Neutrophil (primary cell): ENCODE data around the gene FLYWCH2.

Source experiments
- H3K27ac ChIP-seq: fragments of 200-600 bp; sonication (generic); 2 replicates; pipeline ENCODE4 v1.5.1; 2016; ENCODE audit warnings: mild to moderate bottlenecking, moderate library complexity
- H3K27me3 ChIP-seq: fragments of 200-600 bp; sonication (generic); 2 replicates; pipeline ENCODE4 v1.6.0; 2016; ENCODE audit warnings: mild to moderate bottlenecking
- H3K36me3 ChIP-seq: fragments of 200-600 bp; sonication (generic); 2 replicates; pipeline ENCODE4 v1.5.1; 2017
- H3K4me1 ChIP-seq, 2 experiments: fragments of 200-600 bp in 1 of 2; sonication (generic) in 1 of 2; 1 replicate in 1 of 2; 2 replicates in 1 of 2; pipeline versions ENCODE4 v1.5.1 to v1.6.1; 2013 to 2016; ENCODE audit warnings: low read depth in 1 of 2, low read length in 1 of 2, mild to moderate bottlenecking in 1 of 2, moderate library complexity in 1 of 2; ENCODE audit not compliant: control insufficient read depth in 1 of 2, insufficient read depth in 1 of 2
- H3K4me3 ChIP-seq, 2 experiments: fragments of 200-600 bp in 1 of 2; sonication (generic) in 1 of 2; 1 replicate in 1 of 2; 2 replicates in 1 of 2; pipeline ENCODE4 v1.5.1; 2013 to 2016; ENCODE audit warnings: low read depth in 1 of 2, low read length in 1 of 2, mild to moderate bottlenecking in 1 of 2, moderate library complexity in 1 of 2
- H3K9me3 ChIP-seq: fragments of 200-600 bp; sonication (generic); 2 replicates; pipeline ENCODE4 v1.5.1; 2016
- TF ChIP-seq, protein P1 (sequence below): fragments of 200-600 bp; sonication (generic); IDR thresholded peaks from 2 replicates; pipeline ENCODE4 v1.5.1; 2016; ENCODE audit warnings: antibody characterized with exemption

The FLYWCH2 gene

DNA sequence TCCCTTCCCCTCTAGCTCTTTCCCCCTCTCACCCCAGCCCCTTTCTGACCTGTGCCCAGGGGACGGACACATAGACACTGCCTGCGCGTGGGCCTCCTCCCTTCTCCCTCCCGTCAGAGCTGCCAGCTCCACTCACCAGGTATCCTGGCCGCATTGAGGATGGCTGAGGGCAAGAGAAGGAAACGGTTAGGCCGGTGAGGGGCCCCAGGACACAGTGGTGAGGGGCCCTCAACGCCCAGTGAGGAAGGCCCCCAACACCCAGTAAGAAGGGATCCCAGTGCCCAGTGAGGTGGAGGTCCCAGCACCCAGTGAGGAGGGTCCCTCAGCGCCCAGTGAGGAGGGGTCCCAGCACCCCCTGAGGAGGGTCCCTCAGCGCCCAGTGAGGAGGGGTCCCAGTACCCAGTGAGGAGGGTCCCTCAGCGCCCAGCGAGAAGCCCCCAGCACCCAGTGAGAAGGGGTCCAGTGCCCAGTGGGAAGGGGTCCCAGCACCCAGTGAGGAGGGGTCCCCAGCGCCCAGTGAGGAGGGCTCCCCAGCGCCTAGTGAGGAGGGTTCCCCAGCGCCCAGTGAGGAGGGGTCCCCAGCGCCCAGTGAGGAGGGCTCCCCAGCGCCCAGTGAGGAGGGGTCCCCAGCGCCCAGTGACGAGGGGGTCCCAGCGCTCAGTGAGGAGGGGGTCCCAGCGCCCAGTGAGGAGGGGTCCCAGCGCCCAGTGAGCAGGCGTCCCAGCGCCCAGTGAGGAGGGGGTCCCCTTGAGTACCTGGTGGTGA lies 26.1 kb upstream of the FLYWCH2 start:
- Histone ChIP-seq H3K9me3 (peaks cover 5% of the 10 kb centered on the region), H3K4me1 (peaks cover 0 to 9% of the 10 kb centered on the region in 2 experiments), H3K36me3 (no peaks in the 10 kb centered on the region), H3K27ac (no peak overlapping the region), H3K27me3 (peaks cover 80% of the 10 kb centered on the region), H3K4me3 (no peak overlapping the region)
- TF ChIP-seq, protein P1, sequence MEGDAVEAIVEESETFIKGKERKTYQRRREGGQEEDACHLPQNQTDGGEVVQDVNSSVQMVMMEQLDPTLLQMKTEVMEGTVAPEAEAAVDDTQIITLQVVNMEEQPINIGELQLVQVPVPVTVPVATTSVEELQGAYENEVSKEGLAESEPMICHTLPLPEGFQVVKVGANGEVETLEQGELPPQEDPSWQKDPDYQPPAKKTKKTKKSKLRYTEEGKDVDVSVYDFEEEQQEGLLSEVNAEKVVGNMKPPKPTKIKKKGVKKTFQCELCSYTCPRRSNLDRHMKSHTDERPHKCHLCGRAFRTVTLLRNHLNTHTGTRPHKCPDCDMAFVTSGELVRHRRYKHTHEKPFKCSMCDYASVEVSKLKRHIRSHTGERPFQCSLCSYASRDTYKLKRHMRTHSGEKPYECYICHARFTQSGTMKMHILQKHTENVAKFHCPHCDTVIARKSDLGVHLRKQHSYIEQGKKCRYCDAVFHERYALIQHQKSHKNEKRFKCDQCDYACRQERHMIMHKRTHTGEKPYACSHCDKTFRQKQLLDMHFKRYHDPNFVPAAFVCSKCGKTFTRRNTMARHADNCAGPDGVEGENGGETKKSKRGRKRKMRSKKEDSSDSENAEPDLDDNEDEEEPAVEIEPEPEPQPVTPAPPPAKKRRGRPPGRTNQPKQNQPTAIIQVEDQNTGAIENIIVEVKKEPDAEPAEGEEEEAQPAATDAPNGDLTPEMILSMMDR = no peak

DNA sequence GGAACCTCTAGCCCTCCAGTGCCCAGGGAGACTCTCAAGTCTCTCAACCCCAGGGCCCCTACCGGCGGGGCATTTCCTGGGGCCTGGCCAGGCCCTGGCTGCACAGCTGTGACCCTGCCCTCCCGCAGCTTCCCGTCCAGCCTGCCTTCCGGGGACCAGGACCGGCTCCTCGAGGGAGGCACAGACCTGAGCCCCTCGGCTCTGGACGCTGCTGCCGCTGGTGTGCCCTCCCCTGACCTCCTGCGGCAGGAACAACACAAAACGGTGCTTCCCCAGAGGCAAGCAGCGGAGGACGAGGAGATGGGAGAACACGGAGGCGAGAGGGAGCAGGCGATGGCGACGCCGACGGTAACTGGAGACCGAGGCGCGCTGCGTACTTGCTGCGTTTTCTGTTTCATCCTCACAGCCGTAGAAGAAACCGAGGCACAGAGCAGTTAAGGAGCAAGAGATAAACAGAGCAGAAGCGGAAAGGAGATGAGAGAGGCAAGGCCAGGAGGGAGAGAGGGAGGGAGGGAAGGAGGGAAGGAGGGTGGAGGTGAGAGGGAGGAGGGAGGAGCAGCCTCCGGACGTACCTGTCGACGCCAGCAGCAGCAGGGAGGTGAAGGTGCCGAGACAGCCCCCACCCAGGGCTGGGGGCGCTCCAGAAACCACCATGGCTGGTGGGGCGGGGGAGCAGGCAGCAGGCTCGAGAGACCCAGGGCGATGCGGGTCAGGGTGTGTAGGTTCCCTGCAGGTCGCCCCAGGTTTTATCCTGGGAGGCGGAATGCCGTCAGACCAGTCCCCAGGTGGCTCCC lies 25.4 kb upstream of the FLYWCH2 start, which contains the start of gene PRSS22:
Gene PRSS22 (minus strand): TSS at position 720 of the 794 bp plus-strand sequence. CDS start 66 bp downstream, at position 654.
- peaks cover 5% of the 10 kb centered on the region for H3K9me3 ChIP-seq
- peaks cover 0 to 9% of the 10 kb centered on the region in 2 experiments for H3K4me1 ChIP-seq
- H3K36me3 ChIP-seq = no peaks in the 10 kb centered on the region
- no peak within 1 kb of the TSS for H3K27ac ChIP-seq
- TF ChIP-seq, protein P1 = no peak
- no peak within 1 kb of the TSS for H3K4me3 ChIP-seq
- peaks cover 73% of the 10 kb centered on the region for H3K27me3 ChIP-seq

- H3K4me3 ChIP-seq = no peak overlapping the region
- no peak overlapping the region for H3K27ac ChIP-seq
- TF ChIP-seq, protein P1 = no peak
- H3K36me3 ChIP-seq = no peaks in the 10 kb centered on the region
- H3K27me3 ChIP-seq = peaks cover 69% of the 10 kb centered on the region
- H3K4me1 ChIP-seq = peaks cover 0 to 9% of the 10 kb centered on the region in 2 experiments
- H3K9me3 ChIP-seq = peaks cover 5% of the 10 kb centered on the region
These were observed 24.6 kb upstream of the FLYWCH2 start for GRCh38 chr16:2858245-2859025.

DNA sequence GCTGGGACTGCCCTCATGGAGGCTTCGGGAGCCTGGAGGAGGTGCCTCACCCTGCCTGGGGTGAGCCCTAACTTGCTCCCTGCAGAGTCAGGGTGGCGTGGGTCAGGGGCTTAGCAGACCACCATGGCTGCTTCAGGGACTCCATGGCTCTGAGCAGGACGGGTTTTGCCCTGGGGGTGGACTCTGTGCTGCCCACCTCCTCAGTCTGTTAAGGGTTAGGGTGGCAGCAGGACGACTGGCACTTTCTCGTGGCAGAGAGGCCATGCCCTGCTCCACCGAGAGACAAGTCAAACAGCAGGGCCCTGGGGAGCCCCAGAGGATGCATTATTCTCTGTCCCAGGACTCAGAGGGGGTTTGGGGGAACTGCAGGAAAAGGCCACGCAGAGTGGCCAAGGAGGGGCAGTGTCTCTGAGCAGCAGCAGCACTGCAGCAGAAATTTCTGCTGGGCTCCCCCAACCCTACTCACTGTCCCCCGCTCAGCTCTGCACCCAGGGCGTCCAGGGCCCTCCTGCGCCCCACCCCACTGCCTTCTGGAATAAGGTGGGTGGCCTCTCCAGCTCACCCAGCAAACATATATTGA lies 23.2 kb upstream of the FLYWCH2 start:
- H3K9me3 ChIP-seq = peaks cover 2% of the 10 kb centered on the region
- TF ChIP-seq, protein P1 = no peak
- H3K4me3 ChIP-seq = no peak overlapping the region
- H3K27me3 ChIP-seq = peaks cover 73% of the 10 kb centered on the region
- H3K4me1 ChIP-seq = peaks cover 0 to 9% of the 10 kb centered on the region in 2 experiments
- no peak overlapping the region for H3K27ac ChIP-seq
- H3K36me3 ChIP-seq = no peaks in the 10 kb centered on the region
